H9 (cell line): ENCODE results near the gene ACOX3. TPM values are rescaled to one million over a fixed set of nuclear protein-coding genes. Genes with fewer than 3 reads are reported as not detected.

ENCODE experiments used
- DNase-seq: peaks from one replicate; pipeline ENCODE4 v3.0.0-alpha.2; 2017
- H2AFZ ChIP-seq: one replicate; pipeline ENCODE4 v1.6.1; 2013; ENCODE audit warnings: mild to moderate bottlenecking, low read length, control low read depth, moderate library complexity
- H2AK5ac ChIP-seq: 2 replicates; pipeline ENCODE4 v1.6.1; 2013; ENCODE audit warnings: low read length, control low read depth, mixed read lengths; ENCODE audit not compliant: insufficient read length
- H2BK120ac ChIP-seq: one replicate; pipeline ENCODE4 v1.6.1; 2013; ENCODE audit warnings: low read depth, mild to moderate bottlenecking, low read length, control low read depth, inconsistent platforms; ENCODE audit not compliant: poor library complexity, severe bottlenecking
- H2BK12ac ChIP-seq: 2 replicates; pipeline ENCODE4 v1.6.1; 2013; ENCODE audit warnings: low read length, control low read depth, mixed read lengths, low read depth; ENCODE audit not compliant: insufficient read length
- H2BK15ac ChIP-seq: 2 replicates; pipeline ENCODE4 v1.6.1; 2013; ENCODE audit warnings: low read depth, low read length, control low read depth
- H2BK20ac ChIP-seq: one replicate; pipeline ENCODE4 v1.6.1; 2013; ENCODE audit warnings: low read depth, mild to moderate bottlenecking, low read length, control low read depth, inconsistent platforms; ENCODE audit not compliant: poor library complexity, severe bottlenecking
- H2BK5ac ChIP-seq: 2 replicates; pipeline ENCODE4 v1.6.1; 2013; ENCODE audit warnings: low read length, control low read depth, mixed read lengths; ENCODE audit not compliant: insufficient read length
- H3K14ac ChIP-seq: 2 replicates; pipeline ENCODE4 v1.6.1; 2013; ENCODE audit warnings: low read length, control low read depth; ENCODE audit not compliant: insufficient read depth
- H3K18ac ChIP-seq: 2 replicates; pipeline ENCODE4 v1.6.1; 2013; ENCODE audit warnings: low read depth, mild to moderate bottlenecking, mixed read lengths, low read length, control low read depth; ENCODE audit not compliant: insufficient read length
- H3K23ac ChIP-seq: 2 replicates; pipeline ENCODE4 v1.6.1; 2013; ENCODE audit warnings: low read length, control low read depth, mixed read lengths, low read depth; ENCODE audit not compliant: insufficient read length
- H3K23me2 ChIP-seq: 2 replicates; pipeline ENCODE4 v1.6.1; 2013; ENCODE audit warnings: low read depth, mild to moderate bottlenecking, mixed read lengths, low read length, control low read depth; ENCODE audit not compliant: insufficient read length, poor library complexity, severe bottlenecking
- H3K27ac ChIP-seq: 2 replicates; pipeline ENCODE4 v1.5.1; 2013; ENCODE audit warnings: low read length, control low read depth, mixed read lengths, low read depth; ENCODE audit not compliant: insufficient read length
- H3K27me3 ChIP-seq: 2 replicates; pipeline ENCODE4 v1.6.1; 2013; ENCODE audit warnings: low read length, control low read depth, inconsistent platforms; ENCODE audit not compliant: insufficient read depth
- H3K4ac ChIP-seq: 2 replicates; pipeline ENCODE4 v1.6.1; 2013; ENCODE audit warnings: low read depth, mild to moderate bottlenecking, control low read depth, inconsistent platforms, low read length, moderate library complexity
- H3K4me1 ChIP-seq: 2 replicates; pipeline ENCODE4 v1.6.1; 2013; ENCODE audit warnings: low read length, control low read depth, inconsistent platforms; ENCODE audit not compliant: insufficient read depth
- H3K4me2 ChIP-seq: 2 replicates; pipeline ENCODE4 v1.6.1; 2013; ENCODE audit warnings: low read length, control low read depth, mixed read lengths; ENCODE audit not compliant: insufficient read length, insufficient read depth
- H3K56ac ChIP-seq: 2 replicates; pipeline ENCODE4 v1.6.1; 2013; ENCODE audit warnings: low read depth, mild to moderate bottlenecking, mixed read lengths, low read length, control low read depth; ENCODE audit not compliant: insufficient read length
- H3K79me1 ChIP-seq: 2 replicates; pipeline ENCODE4 v1.6.1; 2013; ENCODE audit warnings: low read depth, mild to moderate bottlenecking, moderate library complexity, low read length, control low read depth, inconsistent platforms; ENCODE audit not compliant: insufficient read depth, poor library complexity, severe bottlenecking
- H3K79me2 ChIP-seq: 2 replicates; pipeline ENCODE4 v1.6.1; 2013; ENCODE audit warnings: low read length, control low read depth, inconsistent platforms; ENCODE audit not compliant: insufficient read depth
- H3K9ac ChIP-seq: 2 replicates; pipeline ENCODE4 v1.6.1; 2013; ENCODE audit warnings: low read length, control low read depth, mixed read lengths; ENCODE audit not compliant: insufficient read length; ENCODE audit errors: extremely low read depth
- H3K9me3 ChIP-seq: one replicate; pipeline ENCODE4 v1.6.1; 2013; ENCODE audit warnings: low read depth, low read length, inconsistent platforms; ENCODE audit not compliant: control insufficient read depth
- H3T11ph ChIP-seq: one replicate; pipeline ENCODE4 v1.6.1; 2013; ENCODE audit warnings: mild to moderate bottlenecking, low read length, control low read depth, inconsistent platforms
- H4K20me1 ChIP-seq: one replicate; pipeline ENCODE4 v1.6.1; 2013; ENCODE audit not compliant: control insufficient read depth, insufficient read length, insufficient read depth
- H4K5ac ChIP-seq: 2 replicates; pipeline ENCODE4 v1.6.1; 2013; ENCODE audit warnings: low read depth, mild to moderate bottlenecking, mixed read lengths, low read length, control low read depth; ENCODE audit not compliant: insufficient read length
- H4K8ac ChIP-seq: replicated peaks from 2 replicates; pipeline ENCODE4 v1.6.1; 2013; ENCODE audit warnings: low read length, control low read depth, mixed read lengths, low read depth; ENCODE audit not compliant: insufficient read length
- H4K91ac ChIP-seq: 2 replicates; pipeline ENCODE4 v1.6.1; 2013; ENCODE audit warnings: low read depth, mild to moderate bottlenecking, moderate library complexity, mixed read lengths, low read length, control low read depth; ENCODE audit not compliant: insufficient read length
- H3K27ac Mint-ChIP-seq, 3 experiments: 2 replicates in 2 of 3; 3 replicates in 1 of 3; pipeline ENCODE4 v1.8.0; 2020 to 2021; ENCODE audit warnings: mixed read lengths in 3 of 3, mild to moderate bottlenecking in 1 of 3, moderate library complexity in 1 of 3
- H3K27me3 Mint-ChIP-seq: 2 replicates; pipeline ENCODE4 v1.8.0; 2021; ENCODE audit warnings: low read depth, mild to moderate bottlenecking, moderate library complexity, mixed read lengths
- H3K36me3 Mint-ChIP-seq, 3 experiments: 2 replicates in 2 of 3; 3 replicates in 1 of 3; pipeline ENCODE4 v1.8.0; 2020 to 2021; ENCODE audit warnings: low read depth in 3 of 3, mixed read lengths in 3 of 3; ENCODE audit not compliant: insufficient read depth in 1 of 3
- H3K4me1 Mint-ChIP-seq, 2 experiments: 2 replicates each; pipeline ENCODE4 v1.8.0; 2020; ENCODE audit warnings: mixed read lengths in 2 of 2
- H3K4me3 Mint-ChIP-seq, 2 experiments: 2 replicates in 1 of 2; 3 replicates in 1 of 2; pipeline ENCODE4 v1.8.0; 2020 to 2021; ENCODE audit warnings: mild to moderate bottlenecking in 2 of 2, mixed read lengths in 2 of 2, moderate library complexity in 1 of 2
- H3K9me3 Mint-ChIP-seq, 2 experiments: 2 replicates in 1 of 2; 3 replicates in 1 of 2; pipeline ENCODE4 v1.8.0; 2020; ENCODE audit warnings: mild to moderate bottlenecking in 2 of 2, mixed read lengths in 2 of 2, moderate library complexity in 1 of 2
- WGBS: extraction: QIAGEN DNeasy Blood & Tissue Kit; methylation state at CpG from one replicate; pipeline ENCODE4 v1.1.7; 2013; ENCODE audit warnings: missing lambda C conversion rate, low lambda C conversion rate, mixed read lengths; ENCODE audit not compliant: insufficient read length; ENCODE audit errors: extremely low coverage; 5-methylcytosine and 5-hydroxymethylcytosine counted together
- total RNA-seq: library from RNA; stranded (reverse); gene quantifications from 2 replicates; pipeline ENCODE4 v1.2.1, GENCODE V29; 2021
- TF ChIP-seq, protein P1 (sequence below): fragments of 200-600 bp; sonication (generic); conservative IDR thresholded peaks from 3 replicates; pipeline ENCODE4 v1.8.0; 2021; ENCODE audit warnings: antibody characterized with exemption, mild to moderate bottlenecking

The ACOX3 gene
- total RNA-seq, 1 experiment from 2014 or later: 13.8 TPM

DNA sequence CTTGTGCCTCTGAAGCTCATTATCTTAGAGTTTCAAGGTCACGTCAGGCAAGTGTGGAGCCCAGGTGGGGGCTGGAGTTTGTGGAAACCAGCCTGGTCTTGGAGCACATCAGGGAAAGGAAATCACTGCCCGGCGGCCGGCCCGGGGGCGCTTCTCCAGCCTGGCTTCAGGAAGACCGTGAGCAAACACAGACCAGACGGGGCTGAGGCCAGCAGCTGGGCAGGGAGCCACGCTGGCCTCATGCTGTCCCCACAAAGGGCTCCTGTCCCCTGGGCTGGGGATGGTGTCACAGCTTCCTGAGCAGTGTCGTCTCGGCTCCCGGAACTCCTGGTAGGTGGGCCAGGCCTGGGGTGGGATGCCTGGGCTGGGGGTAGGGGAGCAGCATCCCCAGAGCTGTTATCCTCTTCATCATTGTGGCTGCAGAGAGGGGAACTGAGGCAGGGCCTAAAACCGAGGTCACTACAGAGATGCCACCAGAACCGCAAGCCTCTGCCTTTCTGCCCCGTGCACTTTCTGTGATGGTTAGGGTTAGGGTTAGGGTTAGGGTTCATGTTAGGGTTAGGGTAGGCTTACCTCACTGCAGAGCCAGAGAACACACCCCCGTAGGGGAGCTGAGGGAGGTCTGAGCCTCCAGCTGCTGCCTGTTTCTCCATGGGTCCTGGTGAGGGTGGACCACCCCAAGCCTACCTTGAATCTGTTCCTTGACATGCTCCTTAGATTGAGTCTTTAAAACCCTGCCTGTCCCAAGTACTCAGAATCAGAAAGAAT, 93.5 kb downstream of the ACOX3 start:
- H3K56ac ChIP-seq: no peak overlapping the region
- no peak for DNase-seq
- H3K79me1 ChIP-seq: no peaks in the 10 kb centered on the region
- H3K79me2 ChIP-seq: no peaks in the 10 kb centered on the region
- H4K5ac ChIP-seq: no peak overlapping the region
- no peak overlapping the region for H3K9ac ChIP-seq
- no peak overlapping the region for H3K18ac ChIP-seq
- H4K8ac ChIP-seq: no peak overlapping the region
- Mint-ChIP-seq H3K4me3 (no peak overlapping the region), H3K4me1 (peaks cover 20 to 28% of the 10 kb centered on the region in 2 experiments), H3K9me3 (no peaks in the 10 kb centered on the region), H3K27me3 (peaks cover 46% of the 10 kb centered on the region), H3K27ac (no peak overlapping the region), H3K36me3 (no peaks in the 10 kb centered on the region; a peak in 1 of 7 replicates)
- H3K23ac ChIP-seq: no peak overlapping the region
- no peak overlapping the region for H2BK120ac ChIP-seq
- no peak overlapping the region for H2BK5ac ChIP-seq
- no peaks in the 10 kb centered on the region for H4K20me1 ChIP-seq
- no peaks in the 10 kb centered on the region for H3K27me3 ChIP-seq
- no peak overlapping the region for H2BK15ac ChIP-seq
- H4K91ac ChIP-seq: no peak overlapping the region
- TF ChIP-seq, protein P1, sequence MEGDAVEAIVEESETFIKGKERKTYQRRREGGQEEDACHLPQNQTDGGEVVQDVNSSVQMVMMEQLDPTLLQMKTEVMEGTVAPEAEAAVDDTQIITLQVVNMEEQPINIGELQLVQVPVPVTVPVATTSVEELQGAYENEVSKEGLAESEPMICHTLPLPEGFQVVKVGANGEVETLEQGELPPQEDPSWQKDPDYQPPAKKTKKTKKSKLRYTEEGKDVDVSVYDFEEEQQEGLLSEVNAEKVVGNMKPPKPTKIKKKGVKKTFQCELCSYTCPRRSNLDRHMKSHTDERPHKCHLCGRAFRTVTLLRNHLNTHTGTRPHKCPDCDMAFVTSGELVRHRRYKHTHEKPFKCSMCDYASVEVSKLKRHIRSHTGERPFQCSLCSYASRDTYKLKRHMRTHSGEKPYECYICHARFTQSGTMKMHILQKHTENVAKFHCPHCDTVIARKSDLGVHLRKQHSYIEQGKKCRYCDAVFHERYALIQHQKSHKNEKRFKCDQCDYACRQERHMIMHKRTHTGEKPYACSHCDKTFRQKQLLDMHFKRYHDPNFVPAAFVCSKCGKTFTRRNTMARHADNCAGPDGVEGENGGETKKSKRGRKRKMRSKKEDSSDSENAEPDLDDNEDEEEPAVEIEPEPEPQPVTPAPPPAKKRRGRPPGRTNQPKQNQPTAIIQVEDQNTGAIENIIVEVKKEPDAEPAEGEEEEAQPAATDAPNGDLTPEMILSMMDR: no peak
- WGBS: no CpG with 5 or more reads among the region's 16 CpGs
- no peaks in the 10 kb centered on the region for H3K4me1 ChIP-seq
- no peaks in the 10 kb centered on the region for H3K9me3 ChIP-seq
- H3K4me2 ChIP-seq: no peak overlapping the region
- no peak overlapping the region for H2BK12ac ChIP-seq
- no peak overlapping the region for H3K4ac ChIP-seq
- no peak overlapping the region for H3T11ph ChIP-seq
- no peak overlapping the region for H3K27ac ChIP-seq
- H3K14ac ChIP-seq: no peak overlapping the region
- H3K23me2 ChIP-seq: no peaks in the 10 kb centered on the region
- H2AFZ ChIP-seq: no peak overlapping the region
- H2BK20ac ChIP-seq: no peak overlapping the region
- no peak overlapping the region for H2AK5ac ChIP-seq
